ENCODE results near the gene DNAH6.

- TF ChIP-seq, protein P1, sequence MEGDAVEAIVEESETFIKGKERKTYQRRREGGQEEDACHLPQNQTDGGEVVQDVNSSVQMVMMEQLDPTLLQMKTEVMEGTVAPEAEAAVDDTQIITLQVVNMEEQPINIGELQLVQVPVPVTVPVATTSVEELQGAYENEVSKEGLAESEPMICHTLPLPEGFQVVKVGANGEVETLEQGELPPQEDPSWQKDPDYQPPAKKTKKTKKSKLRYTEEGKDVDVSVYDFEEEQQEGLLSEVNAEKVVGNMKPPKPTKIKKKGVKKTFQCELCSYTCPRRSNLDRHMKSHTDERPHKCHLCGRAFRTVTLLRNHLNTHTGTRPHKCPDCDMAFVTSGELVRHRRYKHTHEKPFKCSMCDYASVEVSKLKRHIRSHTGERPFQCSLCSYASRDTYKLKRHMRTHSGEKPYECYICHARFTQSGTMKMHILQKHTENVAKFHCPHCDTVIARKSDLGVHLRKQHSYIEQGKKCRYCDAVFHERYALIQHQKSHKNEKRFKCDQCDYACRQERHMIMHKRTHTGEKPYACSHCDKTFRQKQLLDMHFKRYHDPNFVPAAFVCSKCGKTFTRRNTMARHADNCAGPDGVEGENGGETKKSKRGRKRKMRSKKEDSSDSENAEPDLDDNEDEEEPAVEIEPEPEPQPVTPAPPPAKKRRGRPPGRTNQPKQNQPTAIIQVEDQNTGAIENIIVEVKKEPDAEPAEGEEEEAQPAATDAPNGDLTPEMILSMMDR (IDR thresholded peaks at IDR 0.05), result no peak
- TF ChIP-seq POLR2A (IDR thresholded peaks at IDR 0.05), result no peak
These were observed 33.0 kb upstream of the DNAH6 start for GRCh38 chr2:84483320-84483719.

Measured in esophagus squamous epithelium (tissue), 4 donors.